ENCODE data around the gene SSH2. TPM values are rescaled to one million over a fixed set of nuclear protein-coding genes. Genes with fewer than 3 reads are reported as not detected.

The SSH2 gene
- total RNA-seq, 1 experiment from 2014 or later, result 45.1 TPM

DNA sequence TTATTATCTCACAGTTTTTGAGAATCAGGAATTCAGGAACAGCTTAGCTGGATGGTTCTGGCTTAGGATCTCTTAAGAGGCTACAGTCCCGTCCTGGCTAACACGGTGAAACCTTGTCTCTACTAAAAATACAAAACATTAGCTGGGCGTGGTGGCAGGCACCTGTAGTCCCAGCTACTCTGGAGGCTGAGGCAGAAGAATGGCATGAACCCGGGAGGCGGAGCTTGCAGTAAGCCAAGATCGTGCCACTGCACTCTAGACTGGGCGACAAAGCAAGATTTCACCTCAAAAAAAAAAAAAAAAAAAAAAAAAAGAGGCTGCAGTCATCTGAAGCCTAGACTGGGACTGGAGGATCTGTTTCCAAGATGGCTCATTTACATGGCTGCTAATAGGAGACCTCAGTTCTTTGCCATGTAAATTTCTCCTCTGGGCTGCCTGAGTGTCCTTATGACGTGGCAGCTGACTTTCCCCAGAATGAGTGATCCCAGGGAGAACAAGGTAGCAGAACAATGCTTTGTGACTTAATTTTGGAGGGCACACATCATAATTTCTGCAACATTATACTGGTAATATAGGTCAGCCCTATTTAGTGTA, 211.5 kb downstream of the SSH2 start:
- no peaks in the 10 kb centered on the region for H4K20me1 ChIP-seq (ENCODE audit: insufficient read depth)
- CTCF ChIA-PET, result interaction anchor here (0.6 to 0.7 kb wide), 2 partner anchors 14 to 361 kb away, joined by 3 to 6 read pairs; no protein-coding TSS in a partner anchor

DNA sequence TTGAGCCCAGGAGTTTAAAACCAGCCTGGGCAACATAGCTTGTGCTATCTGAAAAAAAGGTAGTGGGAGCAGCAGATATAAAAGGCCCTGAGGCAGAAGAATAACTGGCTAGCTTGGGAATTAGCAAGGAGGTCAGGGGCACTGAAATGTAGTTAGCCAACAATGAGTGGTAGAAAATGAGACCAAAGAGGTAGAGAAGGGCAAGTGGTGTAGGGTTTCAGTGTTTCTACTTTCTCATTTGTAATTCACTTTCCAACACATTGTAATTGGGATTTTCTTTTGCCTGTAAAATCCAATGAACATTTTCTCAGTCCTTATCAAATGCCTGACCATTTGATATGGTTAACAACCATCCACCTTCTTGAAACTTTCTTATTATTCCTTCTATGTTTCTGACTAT, 212.2 kb downstream of the SSH2 start:
- Histone ChIP-seq H2AFZ (no peak overlapping the region), H3K27ac (no peak overlapping the region), H3K4me3 (no peak overlapping the region), H3F3A (ENCODE audit: insufficient read depth, low read depth) (0 out of 2 replicates have a peak, but pooled peaks cover 3% of the 10 kb centered on the region), H3K9me3 (ENCODE audit: insufficient read depth, low read depth) (no peaks in the 10 kb centered on the region), H3K4me2 (no peak overlapping the region), H3K9me2 (ENCODE audit: insufficient read depth) (no peaks in the 10 kb centered on the region), H3K79me2 (ENCODE audit: low read depth) (no peaks in the 10 kb centered on the region), H4K20me1 (ENCODE audit: insufficient read depth) (no peaks in the 10 kb centered on the region), H3K27me3 (ENCODE audit: insufficient read depth, low read depth) (no peaks in the 10 kb centered on the region), H3K36me3 (ENCODE audit: low read depth) (no peaks in the 10 kb centered on the region), H3K4me1 (replicated peaks; ENCODE audit: insufficient read depth) (0 out of 2 replicates have a peak, but pooled peaks cover 10% of the 10 kb centered on the region)
- ChIA-PET CTCF (interaction anchor here (0.5 to 0.7 kb wide), 2 partner anchors 11 to 13 kb away, joined by 6 read pairs; no protein-coding TSS in a partner anchor), POLR2A (ENCODE audit: unreplicated experiment) (interaction anchor here (0.7 kb wide), 1 partner anchor 61 kb away, joined by 9 read pairs; no protein-coding TSS in a partner anchor)
- intact Hi-C loops (cut with micrococcal nuclease; ENCODE audit: unreplicated experiment), result no loop called here
- TF ChIP-seq EZH2 (IDR thresholded peaks at IDR 0.05; ENCODE audit: low read depth), result no peak
- TF ChIP-seq, protein P1, sequence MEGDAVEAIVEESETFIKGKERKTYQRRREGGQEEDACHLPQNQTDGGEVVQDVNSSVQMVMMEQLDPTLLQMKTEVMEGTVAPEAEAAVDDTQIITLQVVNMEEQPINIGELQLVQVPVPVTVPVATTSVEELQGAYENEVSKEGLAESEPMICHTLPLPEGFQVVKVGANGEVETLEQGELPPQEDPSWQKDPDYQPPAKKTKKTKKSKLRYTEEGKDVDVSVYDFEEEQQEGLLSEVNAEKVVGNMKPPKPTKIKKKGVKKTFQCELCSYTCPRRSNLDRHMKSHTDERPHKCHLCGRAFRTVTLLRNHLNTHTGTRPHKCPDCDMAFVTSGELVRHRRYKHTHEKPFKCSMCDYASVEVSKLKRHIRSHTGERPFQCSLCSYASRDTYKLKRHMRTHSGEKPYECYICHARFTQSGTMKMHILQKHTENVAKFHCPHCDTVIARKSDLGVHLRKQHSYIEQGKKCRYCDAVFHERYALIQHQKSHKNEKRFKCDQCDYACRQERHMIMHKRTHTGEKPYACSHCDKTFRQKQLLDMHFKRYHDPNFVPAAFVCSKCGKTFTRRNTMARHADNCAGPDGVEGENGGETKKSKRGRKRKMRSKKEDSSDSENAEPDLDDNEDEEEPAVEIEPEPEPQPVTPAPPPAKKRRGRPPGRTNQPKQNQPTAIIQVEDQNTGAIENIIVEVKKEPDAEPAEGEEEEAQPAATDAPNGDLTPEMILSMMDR (conservative IDR thresholded peaks at IDR 0.05), result no peak
- BruUV-seq (replicated peaks), result TSS peak; percentile 55
- peak; percentile 16 to 51 for DNase-seq

More for the DNA sequence above, 211.5 kb downstream of the SSH2 start:
- H3F3A ChIP-seq (ENCODE audit: insufficient read depth, low read depth), result 0 out of 2 replicates have a peak, but pooled peaks cover 3% of the 10 kb centered on the region
- no peaks in the 10 kb centered on the region for H3K36me3 ChIP-seq (ENCODE audit: low read depth)
- no TSS peak for BruUV-seq (replicated peaks)
- no peak overlapping the region for H2AFZ ChIP-seq
- TF ChIP-seq, protein P1 (conservative IDR thresholded peaks at IDR 0.05), result no peak
- TF ChIP-seq EZH2 (IDR thresholded peaks at IDR 0.05; ENCODE audit: low read depth), result no peak
- H3K27ac ChIP-seq, result no peak overlapping the region
- H3K79me2 ChIP-seq (ENCODE audit: low read depth), result no peaks in the 10 kb centered on the region
- H3K27me3 ChIP-seq (ENCODE audit: insufficient read depth, low read depth), result no peaks in the 10 kb centered on the region
- POLR2A ChIA-PET (ENCODE audit: unreplicated experiment), result no interaction called here
- H3K4me1 ChIP-seq (replicated peaks; ENCODE audit: insufficient read depth), result 0 out of 2 replicates have a peak, but pooled peaks cover 10% of the 10 kb centered on the region
- peak in 1 of 2 experiments; percentile 69 for DNase-seq
- intact Hi-C loops (cut with micrococcal nuclease; ENCODE audit: unreplicated experiment), result no loop called here
- H3K9me3 ChIP-seq (ENCODE audit: insufficient read depth, low read depth), result no peaks in the 10 kb centered on the region
- no peak overlapping the region for H3K4me3 ChIP-seq
- no peaks in the 10 kb centered on the region for H3K9me2 ChIP-seq (ENCODE audit: insufficient read depth)
- no peak overlapping the region for H3K4me2 ChIP-seq

DNA sequence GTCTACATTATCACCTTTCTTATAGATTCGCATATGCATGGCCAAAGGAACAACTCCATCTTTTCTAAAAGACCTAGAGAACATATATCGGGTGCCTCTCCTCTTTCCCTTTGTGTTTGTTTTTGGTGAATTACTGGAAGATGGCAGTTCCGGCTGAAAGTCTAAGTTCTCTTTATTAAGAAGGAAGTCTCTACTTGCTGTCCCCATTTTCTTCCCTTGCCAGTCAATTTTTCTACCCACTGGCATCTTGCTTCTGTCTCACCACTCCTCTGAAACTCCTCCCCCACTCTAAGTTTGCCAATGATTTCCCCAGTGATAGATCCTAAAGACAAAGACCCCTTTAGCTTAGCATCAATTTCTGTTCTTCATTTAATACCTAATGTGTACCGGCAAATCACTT, 213.5 kb downstream of the SSH2 start:
- DNase-seq, result no peak
- Histone ChIP-seq H3K4me2 (no peak overlapping the region), H3F3A (ENCODE audit: insufficient read depth, low read depth) (peaks cover 13% of the 10 kb centered on the region), H2AFZ (no peak overlapping the region), H3K79me2 (ENCODE audit: low read depth) (no peaks in the 10 kb centered on the region), H3K9me2 (ENCODE audit: insufficient read depth) (no peaks in the 10 kb centered on the region), H3K27ac (no peak overlapping the region), H3K36me3 (ENCODE audit: low read depth) (no peaks in the 10 kb centered on the region), H4K20me1 (ENCODE audit: insufficient read depth) (no peaks in the 10 kb centered on the region), H3K27me3 (ENCODE audit: insufficient read depth, low read depth) (no peaks in the 10 kb centered on the region), H3K4me3 (no peak overlapping the region), H3K9me3 (ENCODE audit: insufficient read depth, low read depth) (no peaks in the 10 kb centered on the region), H3K4me1 (replicated peaks; ENCODE audit: insufficient read depth) (peaks cover 19% of the 10 kb centered on the region)
- CTCF ChIA-PET, result no interaction called here
- BruUV-seq (replicated peaks), result no TSS peak
- intact Hi-C loops (cut with micrococcal nuclease; ENCODE audit: unreplicated experiment), result no loop called here
- TF ChIP-seq EZH2 (IDR thresholded peaks at IDR 0.05; ENCODE audit: low read depth), result no peak
- TF ChIP-seq, protein P1 (conservative IDR thresholded peaks at IDR 0.05), result no peak
- POLR2A ChIA-PET (ENCODE audit: unreplicated experiment), result no interaction called here
